IPS DF 4.7 (cell line): ENCODE measurements around the gene SUDS3.
"Not testable (repeated sequence)": the region's sequence is repeated elsewhere in the genome, so short reads cannot be mapped to it uniquely, and the experiment has no call there.

ENCODE experiments used
- DNase-seq: peaks from one replicate; pipeline ENCODE4 v3.0.0-alpha.2; 2013; ENCODE audit warnings: low spot score; ENCODE audit errors: extremely low read depth

SUDS3 gene, protein sequence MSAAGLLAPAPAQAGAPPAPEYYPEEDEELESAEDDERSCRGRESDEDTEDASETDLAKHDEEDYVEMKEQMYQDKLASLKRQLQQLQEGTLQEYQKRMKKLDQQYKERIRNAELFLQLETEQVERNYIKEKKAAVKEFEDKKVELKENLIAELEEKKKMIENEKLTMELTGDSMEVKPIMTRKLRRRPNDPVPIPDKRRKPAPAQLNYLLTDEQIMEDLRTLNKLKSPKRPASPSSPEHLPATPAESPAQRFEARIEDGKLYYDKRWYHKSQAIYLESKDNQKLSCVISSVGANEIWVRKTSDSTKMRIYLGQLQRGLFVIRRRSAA

GRCh38 chr12:118376089-118377020 is at the start of gene SUDS3:
SUDS3 (plus strand) TSS chr12:118376555; CDS start chr12:118376692, 137 bp downstream.
- peak; percentile 75 for DNase-seq

- no peak for DNase-seq
Observed at GRCh38 chr12:118326991-118327390, 49.4 kb upstream of the SUDS3 start.

DNA sequence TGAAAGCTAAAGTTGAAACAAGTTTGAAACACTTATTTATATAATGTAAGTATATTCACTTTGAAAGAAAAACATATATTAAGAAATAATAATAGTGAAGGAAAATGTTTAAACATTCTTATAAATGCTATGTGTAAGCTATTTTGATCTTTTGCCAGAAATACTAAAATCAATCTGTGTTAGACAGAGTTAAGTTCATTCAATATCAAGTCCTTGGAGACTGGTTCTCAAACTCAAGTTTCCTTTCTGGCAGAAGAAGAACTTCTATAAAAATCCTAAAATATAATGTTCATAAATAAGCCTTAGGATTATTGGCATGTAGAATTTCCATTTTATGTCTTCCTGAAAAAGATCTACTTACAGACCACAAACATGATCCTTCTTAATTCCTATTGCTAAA is 49.0 kb upstream of the SUDS3 start:
- no peak for DNase-seq

DNA sequence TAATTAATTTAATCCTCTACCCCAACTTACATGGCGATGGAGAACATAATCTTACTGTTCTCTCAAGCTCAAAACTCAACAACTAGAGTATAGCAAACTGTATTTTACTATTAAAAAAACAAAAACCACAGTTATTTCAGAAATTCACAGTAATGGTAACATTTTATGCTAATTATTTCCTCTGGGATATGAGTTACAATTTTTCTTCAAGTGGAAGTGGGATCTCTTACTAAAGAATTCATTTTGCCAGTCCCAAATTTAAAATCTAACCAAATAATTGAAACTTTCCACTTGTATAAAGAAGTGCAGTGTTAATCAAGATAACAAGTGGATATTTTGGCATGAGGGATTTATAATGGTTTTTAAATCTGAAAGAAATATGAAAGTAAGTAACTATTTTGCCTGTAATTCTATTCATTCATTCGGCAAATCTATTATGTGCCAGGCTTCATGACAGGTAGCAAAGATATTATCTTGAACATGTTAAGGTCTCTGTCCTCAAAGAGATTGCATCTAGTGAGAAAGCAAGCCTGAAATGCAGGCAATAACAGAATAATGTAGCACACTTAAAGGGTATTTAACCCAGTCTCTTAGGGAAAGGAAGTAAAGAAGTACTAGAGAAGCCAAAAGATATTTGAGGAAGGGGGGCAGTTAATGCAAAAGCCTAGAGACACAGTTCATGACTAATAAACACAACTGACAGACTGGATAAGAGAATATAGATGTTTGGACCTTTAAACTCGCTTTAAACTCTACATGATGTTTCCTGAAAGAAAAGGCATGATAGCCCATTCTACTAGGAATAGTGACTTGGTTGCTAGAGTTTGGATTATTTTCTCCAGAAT is 47.6 kb upstream of the SUDS3 start:
- no peak for DNase-seq

- no peak for DNase-seq
Observed at GRCh38 chr12:118330421-118331018, 45.8 kb upstream of the SUDS3 start.

DNA sequence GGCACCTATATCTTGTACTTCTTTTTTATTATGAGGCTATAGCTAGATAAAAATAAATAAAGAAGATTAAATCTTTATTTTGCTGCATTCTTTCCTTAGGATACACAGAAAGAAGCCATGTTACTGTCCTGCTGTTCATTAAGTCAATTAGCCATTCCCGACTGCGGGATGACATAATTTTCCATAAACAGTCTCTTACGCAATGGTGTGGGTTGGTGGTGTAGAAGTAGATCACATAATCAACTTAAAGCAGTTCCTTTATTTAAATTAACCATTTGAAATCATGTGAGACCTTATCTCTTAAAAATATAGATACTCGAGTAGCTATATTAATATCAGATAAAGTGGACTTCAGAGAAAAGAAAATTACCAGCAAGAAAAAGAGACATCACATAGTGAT is 43.8 kb upstream of the SUDS3 start:
- no peak for DNase-seq

- no peak for DNase-seq
Observed at GRCh38 chr12:118334241-118334640, 42.1 kb upstream of the SUDS3 start.

DNA sequence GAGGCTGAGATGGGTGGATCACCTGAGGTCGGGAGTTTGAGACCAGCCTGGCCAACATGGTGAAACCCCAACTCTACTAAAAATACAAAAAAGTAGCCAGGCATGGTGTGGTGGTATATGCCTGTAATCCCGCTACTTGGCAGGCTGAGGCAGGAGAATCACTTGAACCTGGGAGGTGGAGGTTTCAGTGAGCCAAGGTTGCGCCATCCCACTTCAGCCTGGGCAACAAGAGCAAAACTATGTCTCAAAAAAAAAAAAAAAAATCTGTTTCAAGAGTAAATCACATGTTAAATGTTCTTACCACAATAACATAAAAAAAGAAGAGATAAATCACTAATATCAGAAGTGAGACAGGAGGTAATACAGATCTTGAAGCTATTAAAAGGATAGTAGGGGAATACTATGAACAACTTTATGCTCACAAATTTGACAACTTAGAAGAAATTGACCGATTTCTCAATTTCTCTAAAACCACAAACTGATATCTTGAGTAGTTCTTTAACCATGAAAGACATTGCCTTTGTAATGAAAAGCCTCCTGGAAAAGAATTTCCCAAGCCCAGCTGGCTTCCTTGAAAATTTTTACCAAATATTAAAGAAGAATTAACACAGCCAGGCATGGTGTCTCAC is 41.3 kb upstream of the SUDS3 start:
- DNase-seq = no peak

DNA sequence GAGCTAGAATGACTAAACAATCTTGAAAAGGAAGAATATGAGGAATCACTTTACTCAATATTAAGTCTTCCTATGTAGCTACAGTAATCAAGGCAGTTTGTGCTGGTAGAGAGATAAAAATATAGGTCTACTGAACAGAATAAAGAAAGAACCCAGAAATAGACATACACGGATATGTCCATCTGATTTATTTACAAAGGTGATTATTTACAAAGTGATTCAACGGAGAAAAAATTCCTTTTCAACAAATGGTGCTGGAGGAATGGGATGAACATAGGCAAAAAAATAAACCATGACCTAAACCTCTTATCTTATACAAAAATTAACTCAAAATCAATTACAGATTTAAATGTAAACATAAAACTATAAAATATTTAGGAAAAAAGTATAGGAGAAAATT is 40.2 kb upstream of the SUDS3 start:
- DNase-seq = no peak

DNA sequence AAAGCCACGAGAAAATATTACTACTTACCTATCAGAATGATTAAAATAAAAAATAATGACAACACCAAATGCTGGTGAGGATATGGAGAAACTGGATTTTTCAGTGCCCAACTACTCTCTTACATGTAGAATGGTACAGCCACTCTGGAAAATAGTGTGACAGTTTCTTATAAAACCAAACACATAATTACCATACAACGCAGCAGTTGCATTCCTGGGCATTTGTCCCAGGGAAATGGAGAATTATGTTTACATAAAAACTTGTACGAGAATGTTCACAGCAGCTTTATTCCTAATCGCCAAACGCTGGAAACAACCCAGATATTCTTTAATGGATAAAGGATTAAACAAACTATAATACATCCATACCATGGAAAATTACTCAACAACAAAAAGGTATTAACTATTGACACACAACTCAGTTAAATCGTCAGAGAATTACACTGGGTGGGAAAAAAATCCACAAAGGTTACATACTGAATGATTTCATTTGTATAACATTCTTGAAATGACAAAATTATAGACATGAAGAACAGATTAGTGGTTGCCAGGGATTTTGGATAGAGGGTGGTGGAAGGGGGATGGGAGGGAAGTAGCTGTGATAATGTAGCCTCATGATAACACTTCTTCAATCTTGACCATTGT is 39.0 kb upstream of the SUDS3 start:
- no peak for DNase-seq

DNA sequence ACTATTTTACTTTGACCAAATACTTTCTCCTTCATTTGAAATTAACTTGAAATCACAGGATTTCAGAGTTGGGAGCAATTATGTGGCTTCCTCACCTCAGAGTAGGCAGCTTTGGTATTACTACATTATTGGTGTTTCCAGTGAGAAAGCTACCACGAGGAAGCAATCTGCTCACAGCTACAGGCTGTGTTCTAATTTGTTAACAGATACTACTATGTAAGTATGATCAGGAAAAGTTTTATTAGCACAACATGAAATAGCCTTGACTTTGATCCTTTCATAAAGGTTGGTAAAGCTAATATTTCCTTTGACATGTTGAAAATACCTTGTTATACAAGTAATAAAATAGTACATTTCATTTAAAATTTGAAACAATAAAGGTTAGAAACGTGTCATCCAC is 34.3 kb upstream of the SUDS3 start:
- DNase-seq = no peak

DNA sequence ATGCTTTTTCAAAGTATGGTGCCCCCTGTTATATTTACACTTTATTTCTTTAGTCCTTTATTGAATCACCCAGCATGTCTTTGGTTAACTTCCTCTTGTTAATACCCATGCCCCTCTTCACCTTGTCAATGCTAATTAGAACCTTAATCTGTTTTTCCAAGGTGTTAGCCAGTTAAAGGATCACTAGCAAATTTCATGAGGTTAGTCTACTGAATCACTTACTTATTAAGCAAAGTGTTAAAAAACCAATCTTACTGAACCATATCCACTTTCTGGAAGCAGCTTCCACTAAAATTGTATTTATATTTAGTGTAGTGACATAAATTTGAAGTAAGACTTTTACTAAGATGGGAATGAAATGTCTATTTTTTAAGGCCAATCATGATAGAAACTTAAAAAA is 31.5 kb upstream of the SUDS3 start:
- DNase-seq = no peak

DNA sequence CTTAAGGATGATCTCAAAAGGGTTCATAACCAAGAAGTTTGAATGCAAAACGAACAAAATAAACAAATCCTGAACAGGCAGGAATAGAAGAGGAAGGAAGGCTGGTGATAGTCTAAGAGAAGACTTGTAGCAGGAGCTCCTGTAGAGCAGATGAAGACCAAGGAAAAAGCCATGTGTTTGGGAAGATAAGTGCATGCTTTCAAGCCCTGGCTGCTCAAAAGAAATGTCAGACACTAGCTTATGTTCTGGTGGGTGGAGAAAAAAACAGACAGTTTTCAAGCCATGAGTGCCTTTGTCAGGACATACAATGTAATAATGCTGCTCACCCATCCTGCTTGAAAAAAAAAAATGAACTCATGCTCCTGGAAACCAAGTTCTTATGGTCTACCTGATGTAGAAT is 31.0 kb upstream of the SUDS3 start:
- no peak for DNase-seq

- DNase-seq = no peak
Observed at GRCh38 chr12:118346895-118347294, 29.5 kb upstream of the SUDS3 start.

GRCh38 chr12:118347916-118348315 is 28.4 kb upstream of the SUDS3 start:
- DNase-seq = no peak

DNA sequence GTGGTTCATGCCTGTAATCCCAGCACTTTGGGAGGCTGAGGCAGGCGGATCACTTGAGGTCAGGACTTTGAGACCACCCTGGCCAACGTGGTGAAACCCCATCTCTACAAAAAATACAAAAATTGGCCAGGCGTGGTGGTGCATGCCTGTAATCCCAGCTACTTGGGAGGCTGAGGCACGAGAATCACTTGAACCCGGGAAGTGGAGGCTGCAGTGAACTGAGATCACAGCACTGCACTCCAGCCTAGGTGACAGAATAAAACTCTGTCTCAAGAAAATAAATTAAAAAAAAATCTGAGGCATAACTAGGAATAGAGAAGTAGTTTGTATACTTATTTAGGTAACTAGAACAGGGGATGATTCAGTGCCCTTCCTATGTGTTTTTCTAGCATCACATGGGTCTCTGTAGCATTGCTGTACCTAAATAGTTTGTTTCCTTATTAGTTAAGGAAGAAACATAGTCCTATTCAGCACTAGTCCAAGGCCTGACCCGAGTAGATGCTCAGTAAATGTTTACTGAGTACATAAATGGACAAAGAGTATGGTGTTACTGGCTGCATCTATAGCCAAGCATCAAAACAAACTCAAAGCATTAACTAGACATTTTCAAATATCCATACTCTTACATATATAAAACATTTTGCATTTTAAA is 25.3 kb upstream of the SUDS3 start:
- DNase-seq = no peak

- no peak for DNase-seq
Observed at GRCh38 chr12:118353721-118354120, 22.6 kb upstream of the SUDS3 start.

DNA sequence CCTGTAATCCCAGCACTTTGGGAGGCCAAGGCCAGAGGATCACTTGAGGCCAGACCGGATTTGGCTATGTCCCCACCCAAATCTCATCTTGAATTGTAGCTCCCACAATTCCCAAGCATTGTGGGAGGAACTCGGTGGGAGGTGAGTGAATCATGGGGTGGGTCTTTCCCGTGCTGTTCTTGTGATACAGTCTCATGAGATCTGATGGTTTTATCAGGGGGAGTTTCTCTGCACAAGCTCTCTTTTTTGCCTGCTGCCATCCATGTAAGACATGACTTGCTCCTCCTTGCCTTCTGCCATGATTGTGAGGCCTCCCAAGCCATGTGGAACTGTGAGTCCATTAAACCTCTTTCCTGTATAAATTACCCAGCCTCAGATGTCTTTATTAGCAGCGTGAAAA is 21.9 kb upstream of the SUDS3 start:
- DNase-seq = not testable (repeated sequence)

DNA sequence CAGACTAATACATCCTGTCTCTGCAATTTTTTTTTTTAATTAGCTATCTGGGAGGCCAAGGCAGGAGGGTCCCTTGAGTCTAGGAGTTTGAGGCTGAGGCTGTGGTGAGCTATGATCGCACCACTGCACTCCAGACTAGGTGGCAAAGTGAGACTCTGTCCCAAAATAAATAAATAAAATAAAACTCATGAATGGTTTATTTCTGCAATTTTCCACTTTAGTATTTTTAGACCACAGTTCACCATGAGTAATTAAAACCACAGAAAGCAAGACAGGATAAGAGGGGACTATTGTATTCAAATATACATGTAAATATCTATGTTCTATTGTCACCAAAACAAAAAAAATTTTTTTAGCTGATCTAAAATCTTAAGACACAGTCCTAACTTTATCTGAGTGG is 21.5 kb upstream of the SUDS3 start:
- DNase-seq = no peak

GRCh38 chr12:118355843-118356242 is 20.5 kb upstream of the SUDS3 start:
- DNase-seq = no peak
